Stimulated activated CD4-positive, alpha-beta T cell treated with anti-CD3 and anti-CD28 coated beads, Interleukin-2, amount 100 ng/mL, for 4 hours (primary cell): ENCODE measurements around the gene USP43.
"Not testable (repeated sequence)": the region's sequence is repeated elsewhere in the genome, so short reads cannot be mapped to it uniquely, and the experiment has no call there.

ENCODE experiments used
- DNase-seq: peaks from one replicate; pipeline ENCODE4 v3.0.0-alpha.2; 2020; ENCODE audit warnings: low read depth

USP43 gene

DNA sequence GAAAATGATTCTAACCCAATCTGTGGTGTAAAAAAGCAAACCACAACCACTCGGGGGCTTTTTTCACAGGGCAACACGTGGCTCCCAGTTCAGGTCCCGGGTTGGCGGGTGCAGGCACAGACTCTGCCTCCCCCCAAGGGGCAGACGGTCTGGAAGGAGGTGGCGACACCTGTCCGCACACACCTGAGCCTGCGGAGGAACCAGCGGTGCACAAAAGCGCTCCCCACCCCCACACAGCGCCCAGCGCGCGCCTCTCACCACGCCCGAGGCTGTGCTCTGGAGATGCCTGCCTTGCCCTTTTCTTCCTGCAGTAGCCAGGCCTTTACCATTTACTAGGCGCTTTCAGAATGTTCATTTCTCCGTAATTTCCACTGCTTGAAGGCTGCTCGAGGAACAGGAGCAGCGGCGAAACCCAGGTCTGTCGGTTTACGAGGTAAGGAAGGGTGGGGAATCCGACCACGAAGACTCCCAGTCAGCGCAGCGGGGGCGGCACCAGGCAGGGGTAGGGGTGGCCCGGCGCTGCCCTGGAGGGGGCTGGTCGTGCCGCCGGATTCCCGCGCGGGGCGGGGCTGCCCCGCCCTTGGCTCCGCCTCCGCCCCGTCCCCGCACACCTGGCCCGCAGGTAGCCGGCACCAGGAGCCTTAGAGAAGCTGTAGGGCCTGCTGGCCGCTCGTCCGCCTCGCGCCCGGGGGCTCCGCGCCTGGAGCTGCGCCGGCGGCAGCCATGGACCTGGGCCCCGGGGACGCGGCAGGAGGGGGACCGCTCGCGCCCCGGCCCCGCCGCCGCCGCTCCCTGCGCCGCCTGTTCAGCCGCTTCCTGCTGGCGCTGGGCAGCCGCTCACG, at the start of gene USP43:
TSS of gene USP43 (plus strand) at position 608 of the 842 bp plus-strand sequence. CDS start at position 724, 116 bp downstream.
- DNase-seq = no peak

GRCh38 chr17:9597638-9598037, 47.7 kb upstream of the USP43 start:
- not testable (repeated sequence) for DNase-seq

DNA sequence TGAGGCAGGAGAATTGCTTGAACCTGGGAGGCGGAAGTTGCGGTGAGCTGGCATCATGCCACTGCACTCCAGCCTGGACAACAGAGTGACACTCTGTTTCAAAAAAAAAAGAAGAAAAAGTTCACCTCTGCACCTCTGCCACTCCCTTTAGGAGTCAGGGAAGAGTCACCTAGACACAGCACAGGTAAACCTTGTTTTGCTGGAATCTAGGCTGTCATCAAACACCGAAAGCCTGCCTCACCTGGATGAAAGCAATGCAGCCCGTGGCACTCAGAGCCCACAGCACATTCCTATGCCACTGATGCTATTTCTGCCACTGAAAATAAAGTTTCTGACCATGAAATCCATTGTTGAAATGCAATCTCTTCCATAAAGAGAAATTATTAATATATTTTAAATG, 46.7 kb upstream of the USP43 start:
- DNase-seq = no peak

- DNase-seq = not testable (repeated sequence)
These were observed 40.7 kb upstream of the USP43 start for GRCh38 chr17:9604583-9604982.

DNA sequence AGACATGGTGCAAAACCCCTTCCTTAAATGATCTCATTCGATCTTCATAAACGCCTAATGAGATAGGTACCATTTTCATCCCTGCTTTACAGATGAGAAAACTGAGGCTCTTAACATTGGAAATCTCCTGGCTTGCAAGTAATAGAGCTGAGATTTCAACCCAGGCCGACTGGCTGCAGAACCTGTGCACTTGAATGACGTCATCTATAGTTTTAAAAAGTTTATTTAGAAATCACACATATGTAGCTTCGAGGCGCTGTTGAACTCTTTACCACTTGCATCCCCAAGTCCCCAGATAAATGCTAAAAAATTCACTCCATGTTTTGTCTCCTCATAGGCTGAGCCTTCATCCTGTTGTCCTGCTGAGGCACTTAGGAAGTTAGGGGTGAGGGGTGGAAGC, 38.9 kb upstream of the USP43 start:
- no peak for DNase-seq

- DNase-seq = not testable (repeated sequence)
These were observed 38.3 kb upstream of the USP43 start for GRCh38 chr17:9607058-9607457.

- no peak for DNase-seq
These were observed 33.8 kb upstream of the USP43 start for GRCh38 chr17:9611557-9611956.

GRCh38 chr17:9612006-9612405, 33.3 kb upstream of the USP43 start:
- no peak for DNase-seq

GRCh38 chr17:9615486-9615885, 29.8 kb upstream of the USP43 start:
- DNase-seq = no peak

DNA sequence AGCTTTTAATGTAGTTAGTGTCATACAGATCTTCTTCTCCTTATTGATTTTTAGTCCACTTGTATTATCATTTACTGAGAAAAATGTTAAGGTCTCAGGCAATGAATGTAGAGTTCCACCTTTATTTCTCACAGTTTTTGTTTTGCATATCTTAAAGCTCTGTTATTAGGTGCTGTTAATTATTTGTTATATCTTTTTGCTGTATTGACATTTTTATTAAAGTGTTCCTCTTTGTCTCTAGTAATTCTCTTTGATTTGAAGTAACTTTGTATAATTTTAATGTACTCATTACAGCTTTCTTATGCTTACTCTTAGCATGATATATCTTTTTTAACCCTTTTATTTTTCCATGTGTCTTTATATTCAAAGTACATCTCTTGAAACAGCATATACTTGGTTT, 22.4 kb upstream of the USP43 start:
- DNase-seq = no peak

- no peak for DNase-seq
These were observed 16.8 kb upstream of the USP43 start for GRCh38 chr17:9628509-9628908.

- DNase-seq = no peak
These were observed 12.6 kb upstream of the USP43 start for GRCh38 chr17:9632741-9633140.

GRCh38 chr17:9635340-9635739, 10.0 kb upstream of the USP43 start:
- DNase-seq = no peak

DNA sequence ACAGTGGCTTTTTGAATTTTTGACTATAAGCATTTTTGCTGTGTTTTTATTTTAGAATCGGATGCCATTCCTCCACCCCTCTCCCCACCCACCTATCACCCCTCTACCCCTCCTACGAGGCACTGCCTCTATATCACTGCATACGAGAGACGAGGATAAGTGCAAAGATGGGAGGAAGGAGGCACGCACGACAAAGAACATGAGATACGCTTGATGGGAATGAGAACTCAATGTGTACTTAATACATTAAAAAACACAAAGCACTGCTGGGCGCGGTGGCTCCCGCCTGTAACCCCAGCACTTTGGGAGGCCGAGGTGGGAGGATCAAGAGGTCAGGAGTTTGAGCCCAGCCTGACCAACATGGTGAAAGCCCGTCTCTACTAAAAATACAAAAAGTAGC, 8.8 kb upstream of the USP43 start:
- no peak for DNase-seq

- not testable (repeated sequence) for DNase-seq
These were observed 4.9 kb upstream of the USP43 start for GRCh38 chr17:9640388-9640787.

GRCh38 chr17:9643611-9644010, 1.7 kb upstream of the USP43 start:
- no peak for DNase-seq

DNA sequence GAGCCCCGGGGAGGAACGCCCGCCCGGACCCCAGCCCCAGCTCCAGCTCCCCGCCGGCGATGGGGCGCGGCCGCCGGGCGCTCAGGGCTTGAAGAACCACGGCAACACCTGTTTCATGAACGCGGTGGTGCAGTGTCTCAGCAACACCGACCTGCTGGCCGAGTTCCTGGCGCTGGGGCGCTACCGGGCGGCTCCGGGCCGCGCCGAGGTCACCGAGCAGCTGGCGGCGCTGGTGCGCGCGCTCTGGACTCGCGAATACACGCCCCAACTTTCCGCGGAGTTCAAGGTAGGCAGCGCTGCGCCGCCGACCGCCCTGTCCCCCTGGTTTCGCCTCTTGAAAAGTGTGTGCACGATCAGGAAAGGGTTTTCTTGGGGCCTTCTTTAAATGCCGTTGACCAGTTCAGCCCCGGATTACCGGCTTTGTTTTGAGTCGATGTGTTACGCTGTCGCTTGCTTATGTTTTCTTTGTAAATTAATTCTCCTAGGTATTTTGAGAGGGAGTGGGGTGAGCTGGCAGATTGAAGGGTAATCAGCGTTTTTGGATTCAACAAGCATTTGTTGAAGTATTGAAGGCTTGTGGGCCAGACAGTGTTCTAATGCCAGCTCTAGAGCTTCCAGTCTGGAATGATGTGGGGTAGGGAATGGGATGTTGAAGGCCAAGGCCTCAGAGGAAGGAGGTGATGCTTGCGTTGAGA, 681 bp downstream of the USP43 start:
- DNase-seq = no peak

DNA sequence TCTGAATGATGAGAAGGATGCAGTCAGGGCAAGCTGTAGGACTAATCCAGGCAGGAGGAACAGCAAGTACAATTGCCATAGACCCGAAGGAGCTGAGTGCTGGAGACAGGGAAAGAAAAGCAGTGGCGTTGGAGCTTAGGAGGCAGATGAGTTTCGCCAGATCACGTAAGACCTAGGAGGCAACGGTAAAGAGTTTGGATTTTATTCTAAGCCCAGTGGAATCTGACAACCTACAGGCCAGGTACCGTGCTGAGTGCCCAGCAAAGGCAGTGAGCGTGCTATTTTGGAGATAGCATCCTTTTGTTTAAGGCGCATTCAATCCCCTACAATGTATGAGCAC, 1.2 kb downstream of the USP43 start:
- DNase-seq = no peak

GRCh38 chr17:9647014-9647413, 1.7 kb downstream of the USP43 start:
- DNase-seq = no peak

- no peak for DNase-seq
These were observed 3.3 kb downstream of the USP43 start for GRCh38 chr17:9648521-9649110.

DNA sequence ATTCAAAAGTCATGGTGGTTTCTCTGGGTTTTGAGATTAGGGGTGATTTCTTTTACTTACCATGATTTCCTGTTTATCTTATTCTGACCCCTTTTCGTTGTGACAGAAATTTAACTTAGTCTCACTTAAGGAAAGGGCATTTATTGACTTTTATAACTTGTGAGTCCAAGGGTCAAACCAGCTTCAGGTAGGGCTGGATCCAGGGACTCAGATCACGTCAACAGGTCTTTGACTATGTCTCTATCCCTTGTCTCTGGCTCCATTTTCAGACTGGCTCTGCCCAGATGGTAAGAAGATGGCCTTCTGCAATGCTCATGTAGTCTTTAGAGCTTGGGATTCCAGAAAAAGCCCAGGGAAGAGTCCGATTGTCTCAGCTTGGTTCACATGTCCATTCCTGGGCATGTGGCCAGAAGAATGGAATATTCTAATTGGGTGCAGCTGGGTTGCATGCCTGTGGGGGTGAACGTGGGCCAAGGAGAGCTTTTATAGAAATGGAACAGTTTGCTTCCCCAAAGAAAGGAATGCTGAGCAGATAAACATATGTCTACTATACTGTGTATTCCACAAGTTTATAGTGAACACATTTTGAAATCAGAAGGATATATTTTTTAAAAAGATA, 13.4 kb downstream of the USP43 start:
- DNase-seq = no peak

DNA sequence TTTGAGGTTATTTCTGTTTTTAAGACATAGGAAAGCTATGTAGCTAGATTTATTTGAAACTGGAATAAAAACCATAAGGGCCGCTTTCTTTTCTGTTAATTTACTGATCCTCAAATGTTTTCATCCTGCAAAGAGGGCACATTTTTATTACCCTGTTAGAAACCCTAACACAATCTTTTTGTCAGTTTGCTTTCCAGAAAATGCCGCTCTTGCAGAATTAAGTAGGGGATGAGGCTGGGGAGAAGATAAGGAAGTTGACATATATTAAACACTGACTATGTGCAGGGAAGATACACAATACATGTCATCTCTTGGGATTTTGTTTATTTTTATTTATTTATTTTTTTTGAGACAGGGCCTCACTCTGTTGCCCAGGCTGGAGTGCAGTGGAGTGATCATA, 15.7 kb downstream of the USP43 start:
- no peak for DNase-seq

- DNase-seq = not testable (repeated sequence)
These were observed 18.2 kb downstream of the USP43 start for GRCh38 chr17:9663511-9663910.
